ENCODE data around the gene KCNC3.

GRCh38 chr19:50327013-50327412 lies 2.2 kb downstream of the KCNC3 start:
- TF ChIP-seq, protein P1, sequence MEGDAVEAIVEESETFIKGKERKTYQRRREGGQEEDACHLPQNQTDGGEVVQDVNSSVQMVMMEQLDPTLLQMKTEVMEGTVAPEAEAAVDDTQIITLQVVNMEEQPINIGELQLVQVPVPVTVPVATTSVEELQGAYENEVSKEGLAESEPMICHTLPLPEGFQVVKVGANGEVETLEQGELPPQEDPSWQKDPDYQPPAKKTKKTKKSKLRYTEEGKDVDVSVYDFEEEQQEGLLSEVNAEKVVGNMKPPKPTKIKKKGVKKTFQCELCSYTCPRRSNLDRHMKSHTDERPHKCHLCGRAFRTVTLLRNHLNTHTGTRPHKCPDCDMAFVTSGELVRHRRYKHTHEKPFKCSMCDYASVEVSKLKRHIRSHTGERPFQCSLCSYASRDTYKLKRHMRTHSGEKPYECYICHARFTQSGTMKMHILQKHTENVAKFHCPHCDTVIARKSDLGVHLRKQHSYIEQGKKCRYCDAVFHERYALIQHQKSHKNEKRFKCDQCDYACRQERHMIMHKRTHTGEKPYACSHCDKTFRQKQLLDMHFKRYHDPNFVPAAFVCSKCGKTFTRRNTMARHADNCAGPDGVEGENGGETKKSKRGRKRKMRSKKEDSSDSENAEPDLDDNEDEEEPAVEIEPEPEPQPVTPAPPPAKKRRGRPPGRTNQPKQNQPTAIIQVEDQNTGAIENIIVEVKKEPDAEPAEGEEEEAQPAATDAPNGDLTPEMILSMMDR (IDR thresholded peaks at IDR 0.05): no peak
- TF ChIP-seq POLR2A (IDR thresholded peaks at IDR 0.05): no peak
